ENCODE measurements around the gene SLC40A1. TPM values are rescaled to one million over a fixed set of nuclear protein-coding genes. Genes with fewer than 3 reads are reported as not detected.
A peak's percentile ranks its signal among the peaks of the same experiment; 100 is the strongest.

The SLC40A1 gene
- polyA plus RNA-seq, 1 experiment = 5.2 TPM

DNA sequence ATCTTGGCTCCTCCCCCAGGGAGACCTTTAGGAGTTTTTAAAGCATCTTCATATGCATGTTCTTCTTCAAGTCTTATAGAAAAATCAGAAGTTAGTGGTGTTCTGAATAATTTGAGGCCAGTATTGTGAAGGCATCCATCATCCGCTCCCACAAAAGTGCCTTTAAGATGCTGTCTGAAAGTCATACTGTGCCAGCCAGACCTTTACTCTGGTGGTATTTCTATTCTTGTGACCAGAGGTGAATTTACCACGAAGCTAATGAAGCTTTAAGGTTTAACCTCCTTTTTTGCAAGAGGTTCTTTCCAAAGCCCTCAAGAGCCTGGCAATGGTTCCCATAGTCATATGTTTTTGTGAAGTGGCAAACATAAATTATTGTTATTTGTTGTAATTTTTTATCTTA lies 54.3 kb downstream of the SLC40A1 start:
- Histone ChIP-seq H3K4me3 (ENCODE audit: low read depth, low read length) (no peak overlapping the region), H3K27ac (ENCODE audit: low read depth, low read length) (no peak overlapping the region), H3K27me3 (ENCODE audit: control insufficient read depth, insufficient read depth, low read length) (no peaks in the 10 kb centered on the region), H3K9me3 (ENCODE audit: control insufficient read depth, insufficient read depth, low read length) (no peaks in the 10 kb centered on the region)
- ChIA-PET CTCF (interaction anchor here (1.3 kb wide), 1 partner anchor 134 kb away, joined by 5 read pairs; no protein-coding TSS in a partner anchor), POLR2A (interaction anchor here (0.6 kb wide), 1 partner anchor 1366 kb away, joined by 3 read pairs; no protein-coding TSS in a partner anchor)
- no peak for DNase-seq (ENCODE audit: low read depth, low spot score)
- TF ChIP-seq, protein P1, sequence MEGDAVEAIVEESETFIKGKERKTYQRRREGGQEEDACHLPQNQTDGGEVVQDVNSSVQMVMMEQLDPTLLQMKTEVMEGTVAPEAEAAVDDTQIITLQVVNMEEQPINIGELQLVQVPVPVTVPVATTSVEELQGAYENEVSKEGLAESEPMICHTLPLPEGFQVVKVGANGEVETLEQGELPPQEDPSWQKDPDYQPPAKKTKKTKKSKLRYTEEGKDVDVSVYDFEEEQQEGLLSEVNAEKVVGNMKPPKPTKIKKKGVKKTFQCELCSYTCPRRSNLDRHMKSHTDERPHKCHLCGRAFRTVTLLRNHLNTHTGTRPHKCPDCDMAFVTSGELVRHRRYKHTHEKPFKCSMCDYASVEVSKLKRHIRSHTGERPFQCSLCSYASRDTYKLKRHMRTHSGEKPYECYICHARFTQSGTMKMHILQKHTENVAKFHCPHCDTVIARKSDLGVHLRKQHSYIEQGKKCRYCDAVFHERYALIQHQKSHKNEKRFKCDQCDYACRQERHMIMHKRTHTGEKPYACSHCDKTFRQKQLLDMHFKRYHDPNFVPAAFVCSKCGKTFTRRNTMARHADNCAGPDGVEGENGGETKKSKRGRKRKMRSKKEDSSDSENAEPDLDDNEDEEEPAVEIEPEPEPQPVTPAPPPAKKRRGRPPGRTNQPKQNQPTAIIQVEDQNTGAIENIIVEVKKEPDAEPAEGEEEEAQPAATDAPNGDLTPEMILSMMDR (IDR thresholded peaks at IDR 0.05; ENCODE audit: low read depth, low read length) = no peak

DNA sequence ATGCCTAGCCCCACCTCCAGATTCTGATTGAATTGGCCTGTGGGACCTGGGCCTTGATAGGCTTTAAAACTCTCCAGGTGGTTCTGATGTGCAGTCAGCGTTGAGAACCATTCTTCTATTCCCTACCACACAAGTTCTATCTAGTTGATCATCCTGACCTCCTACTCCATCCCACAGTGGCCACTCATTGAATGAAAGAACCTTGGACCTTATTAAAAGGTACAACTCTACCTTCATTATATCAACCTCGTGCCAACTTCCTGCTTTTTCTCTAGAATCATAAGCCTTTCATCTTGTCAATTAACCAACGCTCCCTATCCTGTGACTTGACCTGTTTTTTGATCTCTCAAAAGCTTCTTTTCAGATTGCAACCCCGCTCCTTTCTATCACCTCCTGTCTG lies 55.8 kb downstream of the SLC40A1 start:
- TF ChIP-seq, protein P1 (IDR thresholded peaks at IDR 0.05; ENCODE audit: low read depth, low read length) = no peak
- no peaks in the 10 kb centered on the region for H3K9me3 ChIP-seq (ENCODE audit: control insufficient read depth, insufficient read depth, low read length)
- CTCF ChIA-PET = no interaction called here

DNA sequence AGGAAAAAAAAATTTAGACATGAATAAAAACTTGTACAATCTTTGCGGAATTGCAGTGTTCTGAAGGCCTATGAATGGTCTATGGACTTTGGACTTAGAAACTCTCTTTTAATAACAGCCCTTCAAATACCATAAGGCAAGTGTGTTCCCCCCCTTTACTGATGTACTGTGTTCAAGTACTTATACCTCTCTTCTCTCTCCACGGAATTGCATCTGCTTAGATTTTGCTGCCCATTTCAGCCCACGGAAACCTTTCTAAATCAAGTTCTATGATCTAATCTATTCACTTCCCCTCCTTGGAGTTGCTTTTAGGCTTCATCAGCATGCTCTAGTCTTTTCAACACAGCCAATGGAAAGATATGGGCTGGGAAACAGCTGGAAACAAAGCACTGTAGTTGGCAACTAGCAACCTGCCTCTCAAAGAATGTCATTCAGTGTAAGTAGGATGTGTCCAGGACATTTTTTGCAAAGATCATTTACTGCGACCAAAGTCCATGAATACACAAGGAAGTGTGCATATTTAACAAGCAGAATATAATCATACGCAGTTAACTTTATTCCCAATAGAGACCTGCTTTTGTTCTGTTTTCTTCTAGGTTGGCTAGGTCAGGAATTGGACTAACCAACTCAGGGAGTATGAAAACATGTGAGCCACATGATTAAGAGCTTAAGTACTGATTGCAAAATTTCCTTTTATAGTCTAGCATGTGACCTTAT lies 58.0 kb downstream of the SLC40A1 start:
- Histone ChIP-seq H3K4me3 (ENCODE audit: low read depth, low read length) (no peak overlapping the region), H3K9me3 (ENCODE audit: control insufficient read depth, insufficient read depth, low read length) (no peaks in the 10 kb centered on the region), H3K27ac (ENCODE audit: low read depth, low read length) (no peak overlapping the region), H3K27me3 (ENCODE audit: control insufficient read depth, insufficient read depth, low read length) (no peaks in the 10 kb centered on the region)
- ChIA-PET CTCF (no interaction called here), POLR2A (interaction anchor here (1.0 kb wide), 1 partner anchor 37 kb away, joined by 5 read pairs; no protein-coding TSS in a partner anchor)
- DNase-seq (ENCODE audit: low read depth, low spot score) = no peak
- TF ChIP-seq, protein P1 (IDR thresholded peaks at IDR 0.05; ENCODE audit: low read depth, low read length) = no peak

More for the DNA sequence above, 55.8 kb downstream of the SLC40A1 start:
- POLR2A ChIA-PET = no interaction called here
- Histone ChIP-seq H3K27ac (ENCODE audit: low read depth, low read length) (no peak overlapping the region), H3K27me3 (ENCODE audit: control insufficient read depth, insufficient read depth, low read length) (no peaks in the 10 kb centered on the region), H3K4me3 (ENCODE audit: low read depth, low read length) (no peak overlapping the region)
- no peak for DNase-seq (ENCODE audit: low read depth, low spot score)

DNA sequence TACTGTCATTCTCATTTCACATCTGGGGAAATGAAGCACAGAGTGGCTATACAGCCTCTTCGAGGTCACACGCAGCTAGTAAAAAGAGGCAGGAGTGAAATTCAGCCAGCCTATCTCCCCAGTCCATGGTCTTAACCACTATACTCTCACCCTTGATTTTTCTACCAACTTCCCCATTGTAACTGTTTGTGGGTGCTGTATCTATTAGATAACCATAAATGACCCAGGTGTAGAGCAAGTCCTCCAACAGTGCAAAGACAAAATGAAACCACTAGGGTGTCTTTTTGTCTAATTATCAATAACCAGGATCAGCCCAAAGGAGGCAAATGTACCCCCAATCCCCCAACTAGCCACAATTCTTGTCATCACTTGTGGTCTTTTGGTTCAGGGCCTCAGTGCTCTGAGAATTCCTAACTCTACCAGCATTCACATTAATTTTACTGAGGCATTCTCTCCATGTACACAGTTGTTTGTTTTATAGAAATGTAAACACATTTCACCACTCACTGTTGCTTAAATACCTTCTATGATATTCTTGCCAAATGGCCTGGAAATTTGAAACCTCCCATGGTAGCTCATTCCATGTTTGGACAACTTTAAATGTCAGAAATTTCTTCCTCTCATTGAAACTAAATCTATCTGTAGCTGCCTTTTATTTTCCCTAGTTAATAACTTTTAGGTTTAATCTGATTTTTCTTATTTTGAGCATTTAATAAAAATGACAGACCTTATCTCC lies 58.7 kb downstream of the SLC40A1 start:
- no peaks in the 10 kb centered on the region for H3K27me3 ChIP-seq (ENCODE audit: control insufficient read depth, insufficient read depth, low read length)
- TF ChIP-seq, protein P1 (IDR thresholded peaks at IDR 0.05; ENCODE audit: low read depth, low read length) = no peak
- POLR2A ChIA-PET = interaction anchor here (1.0 kb wide), 1 partner anchor 38 kb away, joined by 5 read pairs; no protein-coding TSS in a partner anchor
- H3K27ac ChIP-seq (ENCODE audit: low read depth, low read length) = no peak overlapping the region
- peak; percentile 23 for DNase-seq (ENCODE audit: low read depth, low spot score)
- CTCF ChIA-PET = no interaction called here
- no peak overlapping the region for H3K4me3 ChIP-seq (ENCODE audit: low read depth, low read length)
- no peaks in the 10 kb centered on the region for H3K9me3 ChIP-seq (ENCODE audit: control insufficient read depth, insufficient read depth, low read length)
